Subcutaneous abdominal adipose tissue (tissue), 5 donors: ENCODE measurements around the gene ZNF784.

Source experiments
- H3K27ac ChIP-seq: one replicate; pipeline ENCODE4 v1.7.0; 2013; ENCODE audit warnings: low read depth, mild to moderate bottlenecking, inconsistent platforms, low read length, moderate library complexity
- H3K27me3 ChIP-seq, 5 donors: one replicate each; pipeline ENCODE4 v1.7.0; 2013; ENCODE audit warnings: low read length in 5 of 5, inconsistent platforms in 1 of 5; ENCODE audit not compliant: control insufficient read depth in 5 of 5, insufficient read depth in 4 of 5
- H3K36me3 ChIP-seq, 5 donors: one replicate each; pipeline ENCODE4 v1.7.0; 2013; ENCODE audit warnings: low read length in 5 of 5; ENCODE audit not compliant: control insufficient read depth in 5 of 5, insufficient read depth in 5 of 5
- H3K4me1 ChIP-seq, 5 donors: one replicate each; pipeline ENCODE4 v1.7.0; 2013; ENCODE audit warnings: low read length in 5 of 5, mild to moderate bottlenecking in 3 of 5, moderate library complexity in 1 of 5; ENCODE audit not compliant: control insufficient read depth in 5 of 5, insufficient read depth in 5 of 5
- H3K4me3 ChIP-seq, 5 donors: one replicate each; pipeline ENCODE4 v1.7.0; 2013; ENCODE audit warnings: low read length in 5 of 5, low read depth in 1 of 5
- H3K9ac ChIP-seq, 5 donors: one replicate each; pipeline ENCODE4 v1.7.0; 2013; ENCODE audit warnings: low read length in 5 of 5, mild to moderate bottlenecking in 4 of 5, moderate library complexity in 3 of 5
- H3K9me3 ChIP-seq, 5 donors: one replicate each; pipeline ENCODE4 v1.7.0; 2013; ENCODE audit warnings: low read length in 5 of 5; ENCODE audit not compliant: control insufficient read depth in 5 of 5
- donor health status: healthy.
- donor health status: healthy.
- donor health status: healthy.
- donor health status: healthy.
- donor health status: healthy.

The ZNF784 gene

GRCh38 chr19:55667958-55668357, 43.6 kb upstream of the ZNF784 start:
- Histone ChIP-seq H3K9ac (no peak overlapping the region), H3K27ac (no peak overlapping the region), H3K36me3 (peaks cover 0 to 84% (median 76%) of the 10 kb centered on the region in 5 donors)

GRCh38 chr19:55667511-55667910, 43.1 kb upstream of the ZNF784 start:
- Histone ChIP-seq H3K27me3 (no peaks in the 10 kb centered on the region), H3K9me3 (no peaks in the 10 kb centered on the region), H3K27ac (no peak overlapping the region), H3K4me1 (peaks cover 0 to 3% (median 0%) of the 10 kb centered on the region in 5 donors), H3K9ac (no peak overlapping the region), H3K4me3 (no peak overlapping the region), H3K36me3 (peaks cover 0 to 88% (median 80%) of the 10 kb centered on the region in 5 donors)

More at GRCh38 chr19:55667958-55668357, 43.6 kb upstream of the ZNF784 start:
- no peak overlapping the region for H3K4me3 ChIP-seq
- H3K4me1 ChIP-seq = peaks cover 0 to 3% (median 0%) of the 10 kb centered on the region in 5 donors
- no peaks in the 10 kb centered on the region for H3K9me3 ChIP-seq
- H3K27me3 ChIP-seq = no peaks in the 10 kb centered on the region

GRCh38 chr19:55667006-55667381, 42.6 kb upstream of the ZNF784 start:
- no peak overlapping the region for H3K4me3 ChIP-seq

GRCh38 chr19:55666343-55667005, 42.1 kb upstream of the ZNF784 start:
- Histone ChIP-seq H3K4me3 (no peak overlapping the region), H3K27ac (no peak overlapping the region), H3K36me3 (peaks cover 0 to 96% (median 88%) of the 10 kb centered on the region in 5 donors), H3K9me3 (no peaks in the 10 kb centered on the region), H3K27me3 (no peaks in the 10 kb centered on the region), H3K4me1 (peaks cover 0 to 3% (median 0%) of the 10 kb centered on the region in 5 donors), H3K9ac (no peak overlapping the region)

More at GRCh38 chr19:55667006-55667381, 42.6 kb upstream of the ZNF784 start:
- Histone ChIP-seq H3K27ac (no peak overlapping the region), H3K9ac (no peak overlapping the region), H3K36me3 (peaks cover 0 to 92% (median 83%) of the 10 kb centered on the region in 5 donors), H3K9me3 (no peaks in the 10 kb centered on the region), H3K27me3 (no peaks in the 10 kb centered on the region), H3K4me1 (peaks cover 0 to 3% (median 0%) of the 10 kb centered on the region in 5 donors)

GRCh38 chr19:55663846-55664536, 39.6 kb upstream of the ZNF784 start:
- Histone ChIP-seq H3K27ac (no peak overlapping the region), H3K9me3 (no peaks in the 10 kb centered on the region), H3K27me3 (no peaks in the 10 kb centered on the region), H3K36me3 (peaks cover 0 to 96% (median 87%) of the 10 kb centered on the region in 5 donors), H3K9ac (no peak overlapping the region), H3K4me1 (peaks cover 0 to 12% (median 7%) of the 10 kb centered on the region in 5 donors), H3K4me3 (no peak overlapping the region)

GRCh38 chr19:55661826-55662225, 37.5 kb upstream of the ZNF784 start:
- Histone ChIP-seq H3K4me1 (peaks cover 13 to 33% (median 28%) of the 10 kb centered on the region in 5 donors), H3K9me3 (no peaks in the 10 kb centered on the region), H3K36me3 (peaks cover 0 to 80% (median 72%) of the 10 kb centered on the region in 5 donors), H3K27me3 (no peaks in the 10 kb centered on the region), H3K4me3 (no peak overlapping the region), H3K27ac (no peak overlapping the region), H3K9ac (no peak overlapping the region)

- no peak overlapping the region for H3K27ac ChIP-seq
- peaks cover 0 to 71% (median 63%) of the 10 kb centered on the region in 5 donors for H3K36me3 ChIP-seq
- no peak overlapping the region for H3K4me3 ChIP-seq
- H3K9me3 ChIP-seq = no peaks in the 10 kb centered on the region
- H3K9ac ChIP-seq = no peak overlapping the region
- peaks cover 18 to 42% (median 37%) of the 10 kb centered on the region in 5 donors for H3K4me1 ChIP-seq
- no peaks in the 10 kb centered on the region for H3K27me3 ChIP-seq
Measured at GRCh38 chr19:55660991-55661390, 36.6 kb upstream of the ZNF784 start.

- Histone ChIP-seq H3K4me1 (peaks cover 18 to 48% (median 42%) of the 10 kb centered on the region in 5 donors), H3K4me3 (no peak overlapping the region), H3K9ac (no peak overlapping the region), H3K9me3 (no peaks in the 10 kb centered on the region), H3K27ac (no peak overlapping the region), H3K36me3 (peaks cover 0 to 66% (median 60%) of the 10 kb centered on the region in 5 donors), H3K27me3 (no peaks in the 10 kb centered on the region)
Measured at GRCh38 chr19:55660404-55660803, 36.0 kb upstream of the ZNF784 start.

- Histone ChIP-seq H3K36me3 (peaks cover 0 to 61% (median 56%) of the 10 kb centered on the region in 5 donors), H3K27me3 (no peaks in the 10 kb centered on the region), H3K4me1 (peaks cover 18 to 50% (median 43%) of the 10 kb centered on the region in 5 donors)
Measured at GRCh38 chr19:55659822-55660221, 35.5 kb upstream of the ZNF784 start.

GRCh38 chr19:55658846-55659459, 34.6 kb upstream of the ZNF784 start:
- H3K9ac ChIP-seq = peak overlapping the region; percentile 2 to 62 (median 7)
- H3K4me3 ChIP-seq = no peak overlapping the region
- no peak overlapping the region for H3K27ac ChIP-seq
- H3K27me3 ChIP-seq = no peaks in the 10 kb centered on the region
- no peaks in the 10 kb centered on the region for H3K9me3 ChIP-seq
- H3K4me1 ChIP-seq = peaks cover 20 to 50% (median 43%) of the 10 kb centered on the region in 5 donors
- peaks cover 0 to 52% (median 47%) of the 10 kb centered on the region in 5 donors for H3K36me3 ChIP-seq

More at GRCh38 chr19:55659822-55660221, 35.5 kb upstream of the ZNF784 start:
- H3K4me3 ChIP-seq = no peak overlapping the region
- peak overlapping the region in 2 of 5 donors; percentile 16 for H3K9ac ChIP-seq
- no peak overlapping the region for H3K27ac ChIP-seq
- H3K9me3 ChIP-seq = no peaks in the 10 kb centered on the region
